Naive thymus-derived CD4-positive, alpha-beta T cell (primary cell): ENCODE results near the gene KCTD5. TPM values are rescaled to one million over a fixed set of nuclear protein-coding genes. Genes with fewer than 3 reads are reported as not detected.
A peak's percentile ranks its signal among the peaks of the same experiment; 100 is the strongest.
"Not testable (repeated sequence)": the region's sequence is repeated elsewhere in the genome, so short reads cannot be mapped to it uniquely, and the experiment has no call there.

ENCODE experiments used
- ATAC-seq: fragments of 150-1000 bp; cut with Tn5 transposase; 2 replicates; pipeline ENCODE4 v1.10.0; 2021; ENCODE audit warnings: mild to moderate bottlenecking, moderate library complexity
- CTCF ChIA-PET: fragments of 350-600 bp; sonication (Branson Sonifier 250); formaldehyde crosslinking; loops from one replicate; lab custom pipeline; 2021; ENCODE audit warnings: antibody characterized with exemption; lab: Charles Lee
- POLR2A ChIA-PET: fragments of 350-600 bp; sonication (Branson Sonifier 250); formaldehyde crosslinking; loops from one replicate; lab custom pipeline; 2021; ENCODE audit warnings: antibody characterized with exemption, inconsistent platforms; lab: Charles Lee
- DNase-seq, 9 donors: peaks; one replicate each; pipeline versions ENCODE4 v3.0.0 to v3.0.0-alpha.2; 2020 to 2022; ENCODE audit warnings: mixed read lengths in 1 of 9
- H3K27ac ChIP-seq: one replicate; pipeline ENCODE4 v1.7.0; 2013; ENCODE audit warnings: mild to moderate bottlenecking, low read depth, low read length, moderate library complexity
- H3K27me3 ChIP-seq, 2 donors: one replicate each; pipeline ENCODE4 v1.7.0; 2013; ENCODE audit warnings: low read length in 2 of 2, mild to moderate bottlenecking in 2 of 2, moderate library complexity in 2 of 2; ENCODE audit not compliant: control insufficient read depth in 2 of 2, insufficient read depth in 2 of 2
- H3K36me3 ChIP-seq, 3 experiments: 1 replicate in 2 of 3; 2 replicates in 1 of 3; pipeline ENCODE4 v1.7.0; 2013; ENCODE audit warnings: low read length in 3 of 3, mild to moderate bottlenecking in 3 of 3, moderate library complexity in 1 of 3; ENCODE audit not compliant: insufficient read depth in 3 of 3, control insufficient read depth in 2 of 3
- H3K4me1 ChIP-seq, 2 donors: one replicate each; pipeline ENCODE4 v1.7.0; 2013; ENCODE audit warnings: low read length in 2 of 2, mild to moderate bottlenecking in 2 of 2, moderate library complexity in 1 of 2; ENCODE audit not compliant: control insufficient read depth in 2 of 2, insufficient read depth in 2 of 2
- H3K4me3 ChIP-seq: 2 replicates; pipeline ENCODE4 v1.7.0; 2013; ENCODE audit warnings: mild to moderate bottlenecking, low read length
- H3K9me3 ChIP-seq, 3 experiments: 1 replicate in 2 of 3; 2 replicates in 1 of 3; pipeline ENCODE4 v1.7.0; 2013; ENCODE audit warnings: low read length in 3 of 3; ENCODE audit not compliant: control insufficient read depth in 2 of 3
- H3K27ac Mint-ChIP-seq, 9 donors: one replicate each; pipeline ENCODE4 v1.8.0; 2020 to 2022; ENCODE audit warnings: mixed read lengths in 9 of 9, mild to moderate bottlenecking in 8 of 9, moderate library complexity in 5 of 9, inconsistent platforms in 2 of 9
- H3K27me3 Mint-ChIP-seq, 5 donors: one replicate each; pipeline ENCODE4 v1.8.0; 2021 to 2022; ENCODE audit warnings: mixed read lengths in 5 of 5, mild to moderate bottlenecking in 1 of 5
- H3K36me3 Mint-ChIP-seq, 5 donors: one replicate each; pipeline ENCODE4 v1.8.0; 2020 to 2022; ENCODE audit warnings: mixed read lengths in 5 of 5, mild to moderate bottlenecking in 3 of 5, inconsistent platforms in 1 of 5
- H3K4me1 Mint-ChIP-seq, 7 donors: one replicate each; pipeline ENCODE4 v1.8.0; 2020 to 2022; ENCODE audit warnings: mixed read lengths in 7 of 7, mild to moderate bottlenecking in 3 of 7, inconsistent platforms in 1 of 7
- H3K4me3 Mint-ChIP-seq, 10 donors: one replicate each; pipeline ENCODE4 v1.8.0; 2020 to 2022; ENCODE audit warnings: mild to moderate bottlenecking in 10 of 10, mixed read lengths in 10 of 10, moderate library complexity in 6 of 10, inconsistent platforms in 2 of 10
- H3K9me3 Mint-ChIP-seq, 11 donors: one replicate each; pipeline ENCODE4 v1.8.0; 2020 to 2022; ENCODE audit warnings: mixed read lengths in 11 of 11, mild to moderate bottlenecking in 4 of 11, inconsistent platforms in 1 of 11, moderate library complexity in 1 of 11
- intact Hi-C, 2 donors: fragments of 100-400 bp; cut with micrococcal nuclease; formaldehyde crosslinking; loops; one replicate each; pipeline ENCODE4 v1.15.1; 2023
- polyA plus RNA-seq, 2 donors: library from polyadenylated mRNA; unstranded; fragments of 300-500 nt; fragmentation: Illumina TruSeq; gene quantifications; one replicate each; pipeline ENCODE4 v1.2.3, GENCODE V29; 2021
- total RNA-seq, 6 experiments: library from RNA in 5 of 6; stranded (reverse) in 5 of 6; gene quantifications; 1 replicate in 5 of 6; 2 replicates in 1 of 6; pipeline ENCODE4 v1.2.3 and lab custom pipeline; 2021 to 2026

Gene KCTD5
- total and polyA plus RNA-seq, 7 experiments from 2014 or later: 15.7 to 37.5 (median 24.6) TPM

GRCh38 chr16:2671741-2672140, 10.6 kb upstream of the KCTD5 start:
- Histone ChIP-seq H3K27ac (peak overlapping the region; percentile 59), H3K4me1 (peaks cover 8 to 9% of the 10 kb centered on the region in 2 donors), H3K27me3 (no peaks in the 10 kb centered on the region), H3K9me3 (no peaks in the 10 kb centered on the region), H3K4me3 (no peak overlapping the region), H3K36me3 (peaks cover 0 to 17% (median 0%) of the 10 kb centered on the region in 3 experiments)
- DNase-seq (no peak), ATAC-seq (no peak)
- ChIA-PET CTCF (no interaction called here), POLR2A (no interaction called here)
- no peaks in the 10 kb centered on the region for H3K9me3 Mint-ChIP-seq
- H3K36me3 Mint-ChIP-seq: peaks cover 4 to 14% (median 7%) of the 10 kb centered on the region in 5 donors
- H3K27me3 Mint-ChIP-seq: no peaks in the 10 kb centered on the region
- H3K4me3 Mint-ChIP-seq: peak overlapping the region; percentile 16 to 85 (median 80)
- H3K4me1 Mint-ChIP-seq: peaks cover 12 to 45% (median 34%) of the 10 kb centered on the region in 7 donors
- H3K27ac Mint-ChIP-seq: peak overlapping the region in 1 of 9 donors; percentile 71
- intact Hi-C loops: loop anchor here (2.0 to 5.0 kb wide), 6 partner anchors 81 to 1636 kb away; partner anchors contain the start of genes CCNF (in 1 of the 2), FLYWCH1 (in 1 of the 2), PDPK1 (in 1 of the 2) and SRRM2 (in 1 of the 2)

GRCh38 chr16:2673066-2673999, 9.0 kb upstream of the KCTD5 start:
- ATAC-seq: peak; percentile 97
- peaks cover 0 to 8% (median 0%) of the 10 kb centered on the region in 3 experiments for H3K36me3 ChIP-seq
- POLR2A ChIA-PET: interaction anchor here (1.2 to 1.6 kb wide), 3 partner anchors 8 to 80 kb away, joined by 3 to 11 read pairs (median 4); partner anchors contain the start of gene KCTD5
- peak overlapping the region; percentile 75 for H3K4me3 ChIP-seq
- CTCF ChIA-PET: no interaction called here
- H3K27ac ChIP-seq: peak overlapping the region; percentile 75
- H3K9me3 ChIP-seq: no peaks in the 10 kb centered on the region
- Mint-ChIP-seq H3K9me3 (no peaks in the 10 kb centered on the region), H3K4me3 (peak overlapping the region; percentile 68 to 90 (median 86)), H3K36me3 (peaks cover 4 to 12% (median 5%) of the 10 kb centered on the region in 5 donors), H3K27ac (peak overlapping the region in 8 of 9 donors; percentile 68 to 89 (median 82)), H3K27me3 (no peaks in the 10 kb centered on the region), H3K4me1 (peaks cover 12 to 45% (median 34%) of the 10 kb centered on the region in 7 donors)
- H3K4me1 ChIP-seq: peaks cover 8 to 9% of the 10 kb centered on the region in 2 donors
- intact Hi-C loops: loop anchor here (1.0 to 5.0 kb wide), 9 partner anchors 9 to 1634 kb away; partner anchors contain the start of genes KCTD5 (in 2 of the 2), SRRM2 (in 2 of the 2), CCNF (in 1 of the 2) and FLYWCH1 (in 1 of the 2)
- no peaks in the 10 kb centered on the region for H3K27me3 ChIP-seq
- DNase-seq: peak; percentile 89 to 97 (median 96)

- POLR2A ChIA-PET: interaction anchor here (1.5 kb wide), 1 partner anchor 103 kb away, joined by 3 read pairs; no protein-coding TSS in a partner anchor
- Histone ChIP-seq H3K4me1 (peaks cover 8 to 9% of the 10 kb centered on the region in 2 donors), H3K27ac (no peak overlapping the region), H3K9me3 (no peaks in the 10 kb centered on the region), H3K36me3 (peaks cover 0 to 2% (median 0%) of the 10 kb centered on the region in 3 experiments), H3K27me3 (no peaks in the 10 kb centered on the region), H3K4me3 (no peak overlapping the region)
- DNase-seq (no peak), ATAC-seq (no peak)
- no peak overlapping the region for H3K27ac Mint-ChIP-seq
- no peaks in the 10 kb centered on the region for H3K9me3 Mint-ChIP-seq
- intact Hi-C loops: no loop called here
- H3K27me3 Mint-ChIP-seq: no peaks in the 10 kb centered on the region
- CTCF ChIA-PET: interaction anchor here (0.6 kb wide), 1 partner anchor 554 kb away, joined by 3 read pairs; no protein-coding TSS in a partner anchor
- peaks cover 4 to 31% (median 21%) of the 10 kb centered on the region in 7 donors for H3K4me1 Mint-ChIP-seq
- H3K4me3 Mint-ChIP-seq: peak overlapping the region in 3 of 10 donors; percentile 5 to 29 (median 25)
- no peaks in the 10 kb centered on the region for H3K36me3 Mint-ChIP-seq
These were observed 7.3 kb upstream of the KCTD5 start for GRCh38 chr16:2675021-2675420.

- H3K4me1 Mint-ChIP-seq: peaks cover 0 to 25% (median 14%) of the 10 kb centered on the region in 7 donors
- ATAC-seq (no peak), DNase-seq (no peak)
- Histone ChIP-seq H3K27ac (no peak overlapping the region), H3K27me3 (no peaks in the 10 kb centered on the region), H3K9me3 (no peaks in the 10 kb centered on the region), H3K4me1 (peaks cover 8 to 9% of the 10 kb centered on the region in 2 donors), H3K36me3 (peaks cover 0 to 2% (median 0%) of the 10 kb centered on the region in 3 experiments), H3K4me3 (no peak overlapping the region)
- intact Hi-C loops: no loop called here
- POLR2A ChIA-PET: interaction anchor here (1.5 kb wide), 1 partner anchor 102 kb away, joined by 3 read pairs; no protein-coding TSS in a partner anchor
- CTCF ChIA-PET: interaction anchor here (0.6 kb wide), 1 partner anchor 555 kb away, joined by 3 read pairs; no protein-coding TSS in a partner anchor
- no peaks in the 10 kb centered on the region for H3K27me3 Mint-ChIP-seq
- peak overlapping the region in 1 of 9 donors; percentile 9 for H3K27ac Mint-ChIP-seq
- H3K9me3 Mint-ChIP-seq: no peaks in the 10 kb centered on the region
- no peak overlapping the region for H3K4me3 Mint-ChIP-seq
- no peaks in the 10 kb centered on the region for H3K36me3 Mint-ChIP-seq
These were observed 6.6 kb upstream of the KCTD5 start for GRCh38 chr16:2675714-2676113.

- H3K4me1 Mint-ChIP-seq: peaks cover 2 to 22% (median 13%) of the 10 kb centered on the region in 7 donors
- intact Hi-C loops, H3K27me3 ChIP-seq, H3K27ac ChIP-seq, H3K36me3 ChIP-seq, ATAC-seq, H3K27me3 Mint-ChIP-seq, DNase-seq, H3K27ac Mint-ChIP-seq, CTCF ChIA-PET, H3K9me3 ChIP-seq, H3K36me3 Mint-ChIP-seq, H3K9me3 Mint-ChIP-seq, H3K4me3 Mint-ChIP-seq, POLR2A ChIA-PET, H3K4me3 ChIP-seq: not testable (repeated sequence)
- peaks cover 5 to 14% of the 10 kb centered on the region in 2 donors for H3K4me1 ChIP-seq
These were observed 5.4 kb upstream of the KCTD5 start for GRCh38 chr16:2676937-2677336.

GRCh38 chr16:2678206-2678965, 3.9 kb upstream of the KCTD5 start:
- H3K4me3 ChIP-seq, H3K9me3 Mint-ChIP-seq, H3K27me3 ChIP-seq, H3K27ac Mint-ChIP-seq, H3K9me3 ChIP-seq, ATAC-seq, H3K4me3 Mint-ChIP-seq, H3K36me3 Mint-ChIP-seq, H3K27me3 Mint-ChIP-seq, intact Hi-C loops, H3K27ac ChIP-seq, CTCF ChIA-PET, H3K36me3 ChIP-seq, POLR2A ChIA-PET, DNase-seq: not testable (repeated sequence)
- peaks cover 0 to 12% of the 10 kb centered on the region in 2 donors for H3K4me1 ChIP-seq
- peaks cover 6 to 19% (median 15%) of the 10 kb centered on the region in 7 donors for H3K4me1 Mint-ChIP-seq
